HG03066 (cell line): Measurements from ENCODE around the gene HCAR3.
"Not testable (repeated sequence)": the region's sequence is repeated elsewhere in the genome, so short reads cannot be mapped to it uniquely, and the experiment has no call there.

Experiments used
- ATAC-seq: cut with Tn5 transposase; IDR thresholded peaks from one replicate; pipeline ENCODE4 v1.9.1; 2021; ENCODE audit warnings: low read depth; ENCODE audit not compliant: unreplicated experiment

HCAR3 gene

GRCh38 chr12:122676015-122676414 lies 40.6 kb downstream of the HCAR3 start:
- ATAC-seq = not testable (repeated sequence)

DNA sequence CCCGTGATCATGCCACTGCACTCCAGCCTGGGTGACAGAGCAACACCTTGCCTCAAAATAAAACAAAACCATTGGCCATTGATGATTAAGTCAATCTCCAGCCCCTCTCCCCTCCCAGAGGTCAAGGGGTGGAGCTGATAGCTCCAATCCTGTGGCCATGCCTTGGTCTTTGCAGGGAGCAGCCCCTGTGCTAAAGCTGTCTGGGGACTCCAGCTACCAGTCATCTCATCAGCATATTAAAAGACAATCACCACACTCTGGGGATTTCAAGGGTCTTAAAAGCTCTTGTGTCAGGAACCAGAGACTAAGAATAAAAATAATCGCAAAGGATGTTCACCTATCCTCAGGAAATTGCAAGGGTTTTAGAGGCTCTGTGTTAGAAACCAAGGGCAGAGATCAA lies 44.1 kb downstream of the HCAR3 start:
- ATAC-seq = no peak

DNA sequence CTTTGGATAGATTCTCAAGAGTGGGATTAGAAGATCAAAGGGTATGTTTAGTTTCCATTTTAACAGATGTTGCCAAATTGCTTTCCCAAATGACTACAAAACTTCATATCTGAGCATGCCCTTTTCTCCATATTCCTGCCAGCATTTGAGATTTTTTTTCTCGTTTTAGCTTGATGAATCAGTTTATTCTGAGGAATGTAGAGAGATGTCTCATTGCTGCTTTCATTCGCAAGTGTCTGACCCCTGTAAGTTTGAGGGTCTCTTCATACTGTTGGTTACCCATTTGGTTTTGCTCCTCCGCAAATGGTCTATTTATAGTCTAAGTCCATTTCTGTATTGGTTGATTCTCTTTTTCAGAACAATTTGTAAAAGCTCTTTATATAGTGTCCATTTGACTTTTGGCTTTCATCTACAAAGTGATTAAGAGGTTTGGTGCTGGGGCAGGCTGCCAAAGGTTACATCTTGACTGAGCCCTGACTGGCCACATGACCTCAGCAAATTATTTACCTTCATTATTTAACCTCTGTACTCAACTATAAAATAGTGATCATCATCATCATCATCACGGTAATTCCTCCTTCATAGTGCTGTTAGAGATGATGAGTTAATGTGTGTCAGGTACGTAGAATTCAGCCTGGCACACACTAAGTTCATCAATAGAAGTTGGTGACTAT lies 47.1 kb downstream of the HCAR3 start:
- no peak for ATAC-seq

DNA sequence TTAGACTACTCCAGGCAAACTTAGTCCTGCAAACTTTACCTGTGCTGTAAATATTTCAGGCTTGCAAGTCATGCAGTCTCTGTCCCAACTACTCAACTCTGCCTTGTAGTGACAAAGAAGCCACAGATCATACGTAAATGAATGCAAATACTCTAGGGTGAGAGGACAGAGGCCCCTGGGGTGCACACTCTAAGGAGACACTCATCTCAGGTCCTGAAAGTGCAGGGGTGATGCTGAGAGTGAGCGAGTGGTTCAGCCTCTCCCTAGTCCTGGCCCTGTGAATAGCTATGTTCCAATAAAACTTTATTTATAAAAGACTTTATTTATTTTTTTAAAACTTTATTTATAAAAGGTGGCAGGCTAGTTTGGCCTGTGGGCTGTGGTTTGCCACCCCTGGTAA lies 48.3 kb downstream of the HCAR3 start:
- ATAC-seq = no peak

- no peak for ATAC-seq
These were observed 50.9 kb downstream of the HCAR3 start for GRCh38 chr12:122665759-122666158.

DNA sequence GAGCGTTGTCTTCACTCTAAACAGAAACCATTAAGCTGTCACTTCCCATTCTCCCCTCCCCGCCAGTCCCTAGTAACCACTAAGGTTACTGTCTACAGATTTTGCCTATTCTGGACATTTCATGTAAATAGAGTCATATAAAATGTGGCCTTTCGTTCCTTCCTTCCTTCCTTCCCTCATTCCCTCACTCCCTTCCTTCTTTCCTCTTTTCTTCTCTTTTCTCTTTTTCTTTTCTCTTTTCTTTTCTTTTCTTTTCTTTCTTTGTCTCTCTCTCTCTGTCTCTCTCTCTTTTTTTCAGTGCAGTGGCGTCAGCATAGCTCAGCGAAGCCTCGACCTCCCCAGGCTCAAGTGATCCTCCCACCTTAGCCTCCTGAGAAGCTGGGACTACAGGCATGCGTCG lies 51.3 kb downstream of the HCAR3 start:
- no peak for ATAC-seq
